IMR-90 (cell line): ENCODE measurements around the gene MEST. TPM values are rescaled to one million over a fixed set of nuclear protein-coding genes. Genes with fewer than 3 reads are reported as not detected.
A peak's percentile ranks its signal among the peaks of the same experiment; 100 is the strongest.

ENCODE experiments used
- ATAC-seq: fragments of 200-7000 bp; cut with Tn5 transposase; 2 replicates; pipeline ENCODE4 v1.9.1; 2020; ENCODE audit warnings: low read depth, mild to moderate bottlenecking, moderate library complexity
- BruUV-seq: library from RNA; stranded (reverse); fragments of 400-500 nt; replicated peaks from 2 replicates; lab custom pipeline; 2021; lab: Mats Ljungman, UMichigan
- CTCF ChIA-PET: fragments of 300-600 bp; formaldehyde crosslinking; extraction: SDS; loops from one replicate; lab custom pipeline; 2021; ENCODE audit warnings: antibody characterized with exemption; lab: Yijun Ruan, JAX
- POLR2A ChIA-PET: fragments of 300-600 bp; sonication (Branson Sonifier 250); formaldehyde crosslinking; loops from one replicate; lab custom pipeline; 2022; ENCODE audit warnings: antibody characterized with exemption; ENCODE audit not compliant: unreplicated experiment; lab: Charles Lee
- DNase-seq: peaks from one replicate; pipeline ENCODE4 v3.0.0; 2013
- H2AFZ ChIP-seq: replicated peaks from 2 replicates; pipeline ENCODE3; 2013; ENCODE audit warnings: low read length, mild to moderate bottlenecking; ENCODE audit not compliant: poor library complexity
- H2AK5ac ChIP-seq: 2 replicates; pipeline ENCODE4 v1.6.1; 2013; ENCODE audit warnings: low read depth, low read length, inconsistent platforms
- H2AK9ac ChIP-seq: replicated peaks from 2 replicates; pipeline ENCODE3; 2013; ENCODE audit warnings: mild to moderate bottlenecking, low read depth, low read length, moderate library complexity; ENCODE audit not compliant: poor library complexity
- H2BK120ac ChIP-seq: 2 replicates; pipeline ENCODE4 v1.6.1; 2013; ENCODE audit warnings: low read depth, low read length, inconsistent platforms
- H2BK15ac ChIP-seq: 3 replicates; pipeline ENCODE4 v1.6.1; 2013; ENCODE audit warnings: low read depth, low read length, inconsistent platforms
- H2BK20ac ChIP-seq: 2 replicates; pipeline ENCODE4 v1.6.1; 2013; ENCODE audit warnings: low read depth, mild to moderate bottlenecking, inconsistent platforms, low read length, moderate library complexity
- H2BK5ac ChIP-seq: 2 replicates; pipeline ENCODE4 v1.6.1; 2013; ENCODE audit warnings: mild to moderate bottlenecking, low read depth, low read length, inconsistent platforms; ENCODE audit not compliant: poor library complexity, severe bottlenecking
- H3K14ac ChIP-seq: replicated peaks from 2 replicates; pipeline ENCODE4 v1.6.1; 2013; ENCODE audit warnings: low read depth, low read length, inconsistent platforms
- H3K18ac ChIP-seq: 2 replicates; pipeline ENCODE4 v1.6.1; 2013; ENCODE audit warnings: low read depth, low read length, control low read depth
- H3K23ac ChIP-seq: 2 replicates; pipeline ENCODE4 v1.6.1; 2013; ENCODE audit warnings: low read depth, low read length, inconsistent platforms
- H3K27ac ChIP-seq: 2 replicates; pipeline ENCODE4 v1.5.1; 2013; ENCODE audit warnings: mild to moderate bottlenecking, control low read depth, low read length; ENCODE audit not compliant: insufficient read depth
- H3K27me3 ChIP-seq: 2 replicates; pipeline ENCODE4 v1.6.1; 2013; ENCODE audit warnings: low read length; ENCODE audit not compliant: control insufficient read depth, insufficient read depth
- H3K36me3 ChIP-seq: 2 replicates; pipeline ENCODE4 v1.6.1; 2013; ENCODE audit warnings: low read length, mixed read lengths; ENCODE audit not compliant: control insufficient read depth, insufficient read depth
- H3K4ac ChIP-seq: 2 replicates; pipeline ENCODE4 v1.6.1; 2013; ENCODE audit warnings: low read depth, low read length, inconsistent platforms
- H3K4me1 ChIP-seq: 2 replicates; pipeline ENCODE4 v1.6.1; 2013; ENCODE audit warnings: low read length, mixed read lengths; ENCODE audit not compliant: control insufficient read depth, insufficient read depth
- H3K4me2 ChIP-seq: 2 replicates; pipeline ENCODE4 v1.6.1; 2013; ENCODE audit warnings: low read depth, mild to moderate bottlenecking, control low read depth, low read length, moderate library complexity
- H3K4me3 ChIP-seq: 2 replicates; pipeline ENCODE4 v1.5.1; 2013; ENCODE audit warnings: low read depth, mild to moderate bottlenecking, control low read depth, low read length, moderate library complexity; ENCODE audit not compliant: insufficient read depth
- H3K56ac ChIP-seq: 2 replicates; pipeline ENCODE4 v1.6.1; 2013; ENCODE audit warnings: low read length, inconsistent platforms; ENCODE audit not compliant: insufficient read depth; ENCODE audit errors: extremely low read depth
- H3K79me1 ChIP-seq, 2 experiments: 2 replicates each; pipeline ENCODE4 v1.6.1; 2013; ENCODE audit warnings: low read length in 2 of 2, inconsistent platforms in 1 of 2, low read depth in 1 of 2
- H3K9ac ChIP-seq: 2 replicates; pipeline ENCODE4 v1.6.1; 2013; ENCODE audit warnings: low read depth, low read length, control low read depth
- H3K9me1 ChIP-seq: 2 replicates; pipeline ENCODE4 v1.6.1; 2013; ENCODE audit warnings: low read length, inconsistent platforms; ENCODE audit not compliant: insufficient read depth
- H3K9me3 ChIP-seq: 2 replicates; pipeline ENCODE4 v1.6.1; 2013; ENCODE audit warnings: low read length; ENCODE audit not compliant: control insufficient read depth, insufficient read depth
- H4K20me1 ChIP-seq: 2 replicates; pipeline ENCODE4 v1.6.1; 2013; ENCODE audit warnings: low read length, inconsistent platforms; ENCODE audit not compliant: insufficient read depth
- H4K5ac ChIP-seq: 2 replicates; pipeline ENCODE4 v1.6.1; 2013; ENCODE audit warnings: mild to moderate bottlenecking, low read depth, low read length, control low read depth
- H4K8ac ChIP-seq, 2 experiments: 2 replicates each; pipeline ENCODE4 v1.6.1; 2013; ENCODE audit warnings: low read depth in 2 of 2, low read length in 2 of 2, control low read depth in 1 of 2, inconsistent platforms in 1 of 2
- H4K91ac ChIP-seq: 2 replicates; pipeline ENCODE4 v1.6.1; 2013; ENCODE audit warnings: low read depth, low read length, inconsistent platforms; ENCODE audit not compliant: insufficient read depth
- BHLHE40 ChIP-seq: fragments of 150-350 bp; IDR thresholded peaks from 2 replicates; pipeline ENCODE4 v1.6.1; 2016; ENCODE audit warnings: mild to moderate bottlenecking, low read depth, low read length
- CHD1 ChIP-seq: IDR thresholded peaks from 2 replicates; pipeline ENCODE4 v1.6.1; 2012; ENCODE audit warnings: low read depth, low read length, improper control_type of control experiment
- CTCF ChIP-seq: conservative IDR thresholded peaks from 2 replicates; pipeline ENCODE4 v1.5.1; 2012; ENCODE audit warnings: mild to moderate bottlenecking, low read depth, low read length, improper control_type of control experiment
- ELK1 ChIP-seq: fragments of 150-350 bp; IDR thresholded peaks from 2 replicates; pipeline ENCODE4 v1.6.1; 2016; ENCODE audit warnings: low read depth, mild to moderate bottlenecking, low read length, moderate library complexity, borderline replicate concordance
- FOS ChIP-seq: fragments of 150-350 bp; IDR thresholded peaks from 2 replicates; pipeline ENCODE4 v1.6.1; 2016; ENCODE audit warnings: low read depth, low read length
- MAFK ChIP-seq: IDR thresholded peaks from 2 replicates; pipeline ENCODE4 v1.6.1; 2012; ENCODE audit warnings: low read depth, low read length, improper control_type of control experiment
- MAZ ChIP-seq: IDR thresholded peaks from 2 replicates; pipeline ENCODE4 v1.6.1; 2012; ENCODE audit warnings: low read depth, mild to moderate bottlenecking, low read length, improper control_type of control experiment, moderate library complexity, borderline replicate concordance
- MXI1 ChIP-seq: IDR thresholded peaks from 2 replicates; pipeline ENCODE4 v1.6.1; 2012; ENCODE audit warnings: low read depth, mild to moderate bottlenecking, low read length, moderate library complexity, borderline replicate concordance
- POLR2A ChIP-seq: IDR thresholded peaks from 2 replicates; pipeline ENCODE4 v1.6.1; 2012; ENCODE audit warnings: mild to moderate bottlenecking, low read depth, low read length
- RAD21 ChIP-seq: IDR thresholded peaks from 2 replicates; pipeline ENCODE4 v1.6.1; 2012; ENCODE audit warnings: low read length, improper control_type of control experiment
- RCOR1 ChIP-seq: IDR thresholded peaks from 2 replicates; pipeline ENCODE4 v1.6.1; 2012; ENCODE audit warnings: mild to moderate bottlenecking, low read length, improper control_type of control experiment; ENCODE audit not compliant: insufficient replicate concordance
- RFX5 ChIP-seq: IDR thresholded peaks from 2 replicates; pipeline ENCODE4 v1.8.0; 2012; ENCODE audit warnings: low read depth, mild to moderate bottlenecking, low read length, moderate library complexity
- SMC3 ChIP-seq: fragments of 150-350 bp; IDR thresholded peaks from 2 replicates; pipeline ENCODE4 v1.6.1; 2016; ENCODE audit warnings: low read depth, mild to moderate bottlenecking, antibody characterized with exemption, low read length, moderate library complexity
- USF2 ChIP-seq: fragments of 150-350 bp; IDR thresholded peaks from 2 replicates; pipeline ENCODE4 v1.6.1; 2017; ENCODE audit warnings: mild to moderate bottlenecking, antibody characterized with exemption, low read length, low read depth
- dilution Hi-C: fragments of 300-500 bp; cut with HindIII; formaldehyde crosslinking; loops from one replicate; pipeline ENCODE4 v1.14.3; 2018; ENCODE audit warnings: low sequenced_read_pairs; ENCODE audit not compliant: unreplicated experiment
- in situ Hi-C: fragments of 300-500 bp; cut with MboI; formaldehyde crosslinking; loops from 3 replicates; pipeline ENCODE4 v1.14.3; 2019; ENCODE audit warnings: low sequenced_read_pairs, inconsistent platforms, mixed read lengths
- intact Hi-C: fragments of 100-400 bp; cut with micrococcal nuclease; formaldehyde crosslinking; loops from 2 replicates; pipeline ENCODE4 v1.10.0; 2022
- polyA plus RNA-seq, 3 experiments: library from polyadenylated mRNA; depleted of rRNA; stranded (reverse); fragments of >200 nt; gene quantifications; 2 replicates each; pipeline ENCODE4 v1.2.3, GENCODE V29; 2012; ENCODE audit warnings: low replicate concordance in 1 of 3
- total RNA-seq: library from RNA; depleted of rRNA; stranded (reverse); fragments of >200 nt; gene quantifications from 2 replicates; pipeline ENCODE4 v1.2.3, GENCODE V29; 2012

The MEST gene
- total and polyA plus RNA-seq, 2 of the 4 experiments (the other 2 are of a cell fraction) = 219 to 317 TPM

GRCh38 chr7:130505753-130506152 lies 13.9 kb downstream of the MEST start:
- peaks cover 15% of the 10 kb centered on the region for H3K36me3 ChIP-seq
- H2BK15ac ChIP-seq = no peak overlapping the region
- H3K4me1 ChIP-seq = no peaks in the 10 kb centered on the region
- DNase-seq (peak; percentile 76), ATAC-seq (peak; percentile 84)
- in situ Hi-C loops = no loop called here
- H2AK9ac ChIP-seq = no peak overlapping the region
- no peak overlapping the region for H2AK5ac ChIP-seq
- no peaks in the 10 kb centered on the region for H3K9me3 ChIP-seq
- H3K4me3 ChIP-seq = no peak overlapping the region
- H4K8ac ChIP-seq = no peak overlapping the region
- no peak overlapping the region for H3K4ac ChIP-seq
- no peak overlapping the region for H3K18ac ChIP-seq
- intact Hi-C loops = no loop called here
- H3K23ac ChIP-seq = no peak overlapping the region
- no peak overlapping the region for H3K27ac ChIP-seq
- POLR2A ChIA-PET = no interaction called here
- H4K91ac ChIP-seq = no peak overlapping the region
- H3K79me1 ChIP-seq = no peaks in the 10 kb centered on the region; a peak in 1 of 4 replicates
- H4K20me1 ChIP-seq = no peaks in the 10 kb centered on the region
- dilution Hi-C loops = no loop called here
- no peak overlapping the region for H2BK120ac ChIP-seq
- H4K5ac ChIP-seq = no peak overlapping the region
- no peak overlapping the region for H3K14ac ChIP-seq
- H3K9ac ChIP-seq = no peak overlapping the region
- H2BK20ac ChIP-seq = no peak overlapping the region
- H2AFZ ChIP-seq = no peak overlapping the region
- H3K4me2 ChIP-seq = no peak overlapping the region
- TF ChIP-seq MAZ = no peak
- no peak for TF ChIP-seq MXI1
- TF ChIP-seq USF2 = no peak
- TF ChIP-seq SMC3 = no peak
- no peak for TF ChIP-seq RAD21
- no peak for TF ChIP-seq MAFK
- TF ChIP-seq POLR2A = no peak
- TF ChIP-seq FOS = no peak
- no peak for TF ChIP-seq RFX5
- TF ChIP-seq BHLHE40 = no peak
- TF ChIP-seq CHD1 = no peak
- no peak for TF ChIP-seq ELK1
- no peak for TF ChIP-seq CTCF
- no peak for TF ChIP-seq RCOR1
- no peak overlapping the region for H2BK5ac ChIP-seq
- CTCF ChIA-PET = interaction anchor here (0.6 to 0.8 kb wide), 2 partner anchors 32 to 341 kb away, joined by 3 to 4 read pairs; no protein-coding TSS in a partner anchor
- BruUV-seq = TSS peak; percentile 85
- H3K27me3 ChIP-seq = no peaks in the 10 kb centered on the region
- no peak overlapping the region for H3K56ac ChIP-seq
- H3K9me1 ChIP-seq = no peaks in the 10 kb centered on the region
